ENCODE data around the gene DHFR. TPM values are rescaled to one million over a fixed set of nuclear protein-coding genes. Genes with fewer than 3 reads are reported as not detected.

DHFR gene
- total and polyA plus RNA-seq, 12 donors, result 4.1 to 19.6 (median 9.9) TPM

GRCh38 chr5:80622756-80623155, 32.0 kb downstream of the DHFR start:
- Histone ChIP-seq H3K27me3 (no peaks in the 10 kb centered on the region), H3K9me3 (no peaks in the 10 kb centered on the region), H3K4me3 (no peak overlapping the region), H3K4me1 (peaks cover 0 to 7% (median 0%) of the 10 kb centered on the region in 9 donors), H3K36me3 (no peaks in the 10 kb centered on the region), H3K27ac (no peak overlapping the region)
- DNase-seq (no peak), ATAC-seq (no peak)
- WGBS, 2 donors, result 98 to 99% methylated on average over 2 of the region's 2 CpGs
- no peak for TF ChIP-seq CTCF (IDR thresholded peaks at IDR 0.05)
- intact Hi-C loops (cut with DNase I), result no loop called here

GRCh38 chr5:80620211-80620610, 34.6 kb downstream of the DHFR start:
- no peaks in the 10 kb centered on the region for H3K36me3 ChIP-seq
- no peak for TF ChIP-seq CTCF (IDR thresholded peaks at IDR 0.05)
- peaks cover 0 to 7% (median 0%) of the 10 kb centered on the region in 9 donors for H3K4me1 ChIP-seq
- no peak overlapping the region for H3K27ac ChIP-seq
- H3K27me3 ChIP-seq, result no peaks in the 10 kb centered on the region
- WGBS, 2 donors, result 76 to 82% methylated on average over 4 of the region's 4 CpGs
- intact Hi-C loops (cut with DNase I), result no loop called here
- DNase-seq (no peak), ATAC-seq (no peak)
- no peaks in the 10 kb centered on the region for H3K9me3 ChIP-seq
- H3K4me3 ChIP-seq, result no peak overlapping the region

- DNase-seq (no peak), ATAC-seq (no peak)
- no peaks in the 10 kb centered on the region for H3K9me3 ChIP-seq
- H3K27ac ChIP-seq, result no peak overlapping the region
- 88 to 97% methylated on average over 1 of the region's 1 CpG for WGBS, 2 donors
- H3K4me1 ChIP-seq, result peaks cover 0 to 7% (median 0%) of the 10 kb centered on the region in 9 donors
- no peaks in the 10 kb centered on the region for H3K27me3 ChIP-seq
- intact Hi-C loops (cut with DNase I), result no loop called here
- H3K36me3 ChIP-seq, result no peaks in the 10 kb centered on the region
- no peak overlapping the region for H3K4me3 ChIP-seq
- no peak for TF ChIP-seq CTCF (IDR thresholded peaks at IDR 0.05)
These were observed 35.7 kb downstream of the DHFR start for GRCh38 chr5:80619086-80619485.

- WGBS, 2 donors, result 96 to 97% methylated on average over 4 of the region's 4 CpGs
- ATAC-seq (no peak), DNase-seq (no peak)
- Histone ChIP-seq H3K27me3 (no peaks in the 10 kb centered on the region), H3K9me3 (no peaks in the 10 kb centered on the region), H3K36me3 (no peaks in the 10 kb centered on the region), H3K27ac (no peak overlapping the region), H3K4me1 (peaks cover 0 to 3% (median 0%) of the 10 kb centered on the region in 9 donors), H3K4me3 (no peak overlapping the region)
- TF ChIP-seq CTCF (IDR thresholded peaks at IDR 0.05), result no peak
- intact Hi-C loops (cut with DNase I), result no loop called here
These were observed 36.3 kb downstream of the DHFR start for GRCh38 chr5:80618438-80618837.

Measured in heart right ventricle (tissue), 16 donors.